CMK (cell line): Measurements from ENCODE around the gene HFM1.

Source experiments
- DNase-seq: peaks from one replicate; pipeline ENCODE4 v3.0.0-alpha.2; 2010; ENCODE audit warnings: low read depth

HFM1 gene

GRCh38 chr1:91245435-91245834 is 159.2 kb downstream of the HFM1 start:
- no peak for DNase-seq

- no peak for DNase-seq
These were observed 159.9 kb downstream of the HFM1 start for GRCh38 chr1:91244737-91245136.

- DNase-seq: no peak
These were observed 161.5 kb downstream of the HFM1 start for GRCh38 chr1:91243171-91243570.

GRCh38 chr1:91234181-91234580 is 170.5 kb downstream of the HFM1 start:
- DNase-seq: no peak

- no peak for DNase-seq
These were observed 177.9 kb downstream of the HFM1 start for GRCh38 chr1:91226741-91227140.

- no peak for DNase-seq
These were observed 179.8 kb downstream of the HFM1 start for GRCh38 chr1:91224878-91225277.

GRCh38 chr1:91221017-91221416 is 183.6 kb downstream of the HFM1 start:
- DNase-seq: no peak

- DNase-seq: no peak
These were observed 186.7 kb downstream of the HFM1 start for GRCh38 chr1:91217911-91218310.
